Activated CD4-positive, CD25-positive, alpha-beta regulatory T cell treated with anti-CD3 and anti-CD28 coated beads, Interleukin-2, amount 50 U/mL, for 24 hours (primary cell): ENCODE results near the gene DST.

Experiments used
- ATAC-seq, 2 donors: fragments of 150-1000 bp; cut with Tn5 transposase; one replicate each; pipeline ENCODE4 v1.10.0; 2021; ENCODE audit warnings: mild to moderate bottlenecking in 1 of 2, moderate library complexity in 1 of 2

Gene DST

DNA sequence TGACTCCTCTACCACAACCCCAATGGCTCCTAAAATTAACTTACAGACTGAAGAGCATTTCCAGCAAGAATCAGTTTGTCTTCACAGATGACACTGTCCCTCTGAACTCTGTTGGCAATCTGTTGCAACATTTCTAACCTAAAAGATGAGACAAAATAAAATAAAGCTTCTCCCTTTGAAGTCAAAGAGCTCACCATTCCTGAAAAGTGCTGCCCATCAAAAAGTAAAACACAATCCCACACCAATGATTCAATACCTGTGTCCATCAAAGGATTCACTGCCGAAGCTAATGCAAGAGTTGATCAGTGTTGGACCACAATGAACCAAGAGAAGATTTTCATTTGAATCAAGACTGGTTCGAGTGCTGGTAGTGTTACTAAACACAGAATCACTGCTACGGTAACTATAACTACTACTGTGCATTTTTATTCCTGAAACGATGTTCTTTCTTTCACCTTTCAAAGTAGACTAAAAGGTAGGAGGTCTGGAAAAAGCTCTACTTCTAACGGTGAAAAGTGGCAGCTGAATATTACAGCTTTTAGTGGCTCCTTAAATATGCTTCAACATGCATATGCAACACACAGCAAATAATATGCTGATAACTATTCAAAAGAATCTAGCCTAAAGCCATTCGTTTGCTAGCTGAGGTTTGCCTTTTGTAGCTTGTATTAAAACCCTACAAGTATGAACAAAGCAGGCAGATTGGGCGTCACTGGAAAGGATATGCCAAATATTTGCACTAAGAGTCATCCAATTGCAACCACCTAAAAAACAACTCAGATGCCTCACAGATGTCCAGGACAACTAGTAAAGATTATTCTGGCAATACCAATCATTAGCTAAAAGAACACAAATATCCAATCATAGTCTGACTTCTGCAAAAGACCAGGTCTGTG lies at the start of gene DST:
TSS of gene DST (minus strand) at position 524 of the 896 bp plus-strand sequence.
- ATAC-seq: no peak

DNA sequence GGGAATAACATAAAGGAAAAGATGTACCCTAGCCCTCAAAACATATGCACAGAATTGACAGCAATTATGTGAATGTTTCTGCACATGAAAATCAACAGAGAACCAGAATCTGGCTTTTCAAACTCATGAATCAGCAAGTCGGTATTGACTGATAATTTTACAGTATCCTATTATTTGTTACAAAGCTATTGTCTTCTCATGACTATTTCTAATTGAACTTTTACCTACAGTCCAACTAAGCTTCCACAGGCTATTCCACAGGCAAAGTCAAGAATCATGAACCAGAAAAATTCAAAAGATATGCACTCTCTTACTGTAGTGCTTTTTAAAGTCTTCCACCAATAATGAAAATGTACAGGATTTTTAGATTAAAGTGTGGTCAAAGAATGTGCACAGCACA lies 49.1 kb upstream of the DST start:
- ATAC-seq: no peak

- no peak for ATAC-seq
Observed at GRCh38 chr6:56691286-56691595, 48.6 kb upstream of the DST start.

- ATAC-seq: no peak
Observed at GRCh38 chr6:56690519-56691285, 48.0 kb upstream of the DST start.

DNA sequence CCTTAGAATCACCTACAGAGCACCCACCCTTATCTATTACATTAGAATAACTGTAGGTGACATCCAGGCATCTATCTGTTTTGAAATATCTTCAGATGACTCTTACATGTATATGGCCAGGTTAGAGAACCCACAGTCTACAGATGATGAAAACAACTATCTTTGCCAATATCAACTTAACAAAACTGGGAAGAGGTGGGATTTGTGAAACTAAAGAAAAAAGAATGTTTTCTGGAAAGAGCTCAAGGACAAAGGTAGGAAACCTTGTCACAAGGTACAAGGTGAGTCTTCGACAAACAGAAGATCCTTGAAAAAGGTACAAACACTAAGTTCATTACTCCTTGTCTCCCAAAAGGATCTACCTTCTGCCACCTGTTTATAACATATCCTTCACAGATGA lies 47.0 kb upstream of the DST start:
- ATAC-seq: no peak

- ATAC-seq: no peak
Observed at GRCh38 chr6:56689114-56689513, 46.4 kb upstream of the DST start.

DNA sequence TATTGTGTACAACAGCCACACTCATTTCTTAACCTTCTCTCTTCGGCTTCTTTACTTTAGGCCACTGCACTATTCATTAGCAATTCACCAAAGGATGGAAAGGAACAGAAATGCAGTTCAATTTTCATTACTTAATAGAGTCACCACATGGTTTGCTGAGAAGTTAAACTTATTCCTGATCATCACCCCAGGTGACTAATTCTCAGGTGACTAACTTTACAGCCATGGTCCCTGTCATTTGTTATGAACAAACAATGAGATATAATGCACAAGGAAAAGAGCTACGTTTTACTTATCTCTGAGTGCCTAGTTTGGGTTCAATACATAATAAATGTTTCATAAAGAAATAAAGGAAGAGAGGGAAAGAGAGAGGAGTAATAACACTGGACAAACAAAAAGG lies 45.8 kb upstream of the DST start:
- no peak for ATAC-seq

DNA sequence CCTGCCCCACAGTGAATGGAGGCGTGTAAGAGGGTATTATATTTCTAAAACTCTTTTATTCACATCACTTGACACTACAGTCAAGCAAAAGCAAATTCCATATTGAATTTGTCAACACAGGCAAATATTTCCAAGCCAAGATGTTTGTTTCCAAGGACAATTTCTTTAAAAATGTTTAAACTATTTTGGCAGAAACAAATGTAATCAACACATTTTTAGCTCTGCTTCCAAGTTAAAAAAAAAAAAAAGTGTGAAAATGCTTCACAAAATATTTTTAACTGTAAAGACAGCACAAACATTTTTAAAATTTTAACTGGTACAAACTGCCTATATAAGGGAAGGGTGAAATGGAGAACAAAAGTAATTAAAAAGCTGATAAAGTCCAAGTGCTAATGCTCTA lies 44.9 kb upstream of the DST start:
- no peak for ATAC-seq

DNA sequence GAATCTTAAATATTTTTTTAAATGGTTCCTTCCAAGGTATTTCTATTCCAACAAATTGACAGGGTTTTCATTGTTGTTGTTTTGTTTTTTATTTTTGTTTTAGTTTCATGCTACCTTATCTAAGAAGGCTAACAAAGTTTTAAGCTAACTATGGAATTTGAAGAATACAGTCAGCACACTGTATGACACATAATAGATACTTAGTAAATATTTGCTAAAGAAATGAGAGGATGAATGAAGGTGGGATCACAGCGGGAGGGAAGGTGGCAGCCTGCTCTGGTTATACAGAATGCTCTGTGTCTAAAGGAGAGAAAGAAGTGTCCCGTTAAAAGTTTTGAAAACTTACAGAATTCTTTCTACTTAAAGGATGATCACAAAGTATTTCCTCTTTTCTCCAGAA lies 43.7 kb upstream of the DST start:
- no peak for ATAC-seq

DNA sequence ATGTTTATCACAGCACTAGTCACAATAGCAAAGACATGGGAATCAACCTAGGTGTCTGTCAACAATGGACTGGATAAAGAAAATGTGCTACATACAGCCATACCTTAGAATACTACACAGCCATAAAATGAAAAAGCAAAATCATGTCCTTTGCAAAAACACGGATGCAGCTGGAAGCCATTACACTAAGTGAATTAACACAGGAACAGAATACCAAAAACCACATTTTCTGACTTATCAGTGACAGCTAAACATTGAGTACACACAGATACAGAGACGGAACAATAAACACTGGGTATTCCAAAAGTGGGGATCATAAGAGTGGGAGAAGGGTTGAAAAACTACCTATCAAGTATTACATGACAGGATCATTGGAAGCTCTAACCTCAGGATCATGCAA lies 43.3 kb upstream of the DST start:
- no peak for ATAC-seq

- no peak for ATAC-seq
Observed at GRCh38 chr6:56685102-56685733, 42.5 kb upstream of the DST start.

GRCh38 chr6:56684342-56685101 lies 41.8 kb upstream of the DST start:
- ATAC-seq: no peak

DNA sequence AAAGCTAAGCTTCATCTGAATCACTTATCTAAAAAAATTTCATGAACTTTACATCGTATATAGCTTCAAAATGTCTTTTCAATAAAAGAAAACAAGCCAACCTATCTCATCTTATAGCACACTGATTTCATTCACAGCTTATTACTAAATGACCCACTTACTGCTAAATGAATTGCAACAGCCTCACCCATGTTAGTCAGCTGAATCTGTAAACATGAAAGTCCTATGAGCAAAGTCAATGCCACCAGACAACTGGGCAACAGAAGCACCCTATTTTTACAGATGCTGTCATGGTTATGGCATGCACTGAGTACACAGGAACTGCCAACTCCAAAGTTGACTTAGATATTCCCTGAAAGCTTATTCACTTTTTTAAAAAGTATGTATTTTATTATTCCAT lies 41.2 kb upstream of the DST start:
- ATAC-seq: no peak

GRCh38 chr6:56682635-56683034 lies 39.9 kb upstream of the DST start:
- ATAC-seq: no peak

- no peak for ATAC-seq
Observed at GRCh38 chr6:56677559-56677958, 34.9 kb upstream of the DST start.

- ATAC-seq: no peak
Observed at GRCh38 chr6:56671651-56672461, 29.2 kb upstream of the DST start.

DNA sequence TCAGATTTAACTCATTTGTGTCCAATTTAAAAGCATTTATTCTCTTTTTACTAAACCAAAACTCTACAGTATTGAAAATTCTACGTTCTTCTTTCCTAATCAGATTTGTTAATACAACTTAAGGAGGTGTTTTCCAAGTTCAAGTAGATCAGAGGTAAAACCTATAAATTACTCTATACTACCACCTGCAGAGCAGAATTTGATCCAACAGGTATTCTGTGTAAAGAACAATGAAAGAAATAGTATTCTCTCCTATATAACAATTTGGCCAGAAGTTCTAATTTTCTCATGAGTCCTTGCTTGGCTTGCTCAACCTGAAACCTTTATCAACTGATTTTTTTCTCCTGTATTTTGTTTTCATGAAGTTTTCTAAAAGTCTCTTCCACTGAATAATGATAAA lies 28.5 kb upstream of the DST start:
- ATAC-seq: no peak

GRCh38 chr6:56669041-56669440 lies 26.4 kb upstream of the DST start:
- no peak for ATAC-seq

DNA sequence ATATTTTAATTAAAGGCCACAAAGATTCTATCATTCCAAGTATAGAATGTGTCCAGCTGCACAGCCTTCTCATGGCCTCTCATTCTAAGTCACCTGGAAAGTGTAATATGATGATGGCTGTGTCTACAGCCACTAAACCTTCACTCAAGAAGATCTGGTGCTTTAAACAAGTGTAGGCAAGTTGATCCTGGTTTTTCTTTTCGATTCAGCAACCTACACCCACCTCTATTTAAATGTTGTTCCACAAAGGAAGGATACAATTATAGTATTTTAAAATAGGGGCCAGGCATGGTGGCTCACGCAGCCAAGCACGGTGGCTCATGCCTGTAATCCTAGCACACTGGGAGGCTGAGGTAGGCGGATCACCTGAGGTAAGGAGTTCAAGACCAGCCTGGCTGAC lies 25.5 kb upstream of the DST start:
- no peak for ATAC-seq

GRCh38 chr6:56667336-56667735 lies 24.6 kb upstream of the DST start:
- ATAC-seq: no peak

DNA sequence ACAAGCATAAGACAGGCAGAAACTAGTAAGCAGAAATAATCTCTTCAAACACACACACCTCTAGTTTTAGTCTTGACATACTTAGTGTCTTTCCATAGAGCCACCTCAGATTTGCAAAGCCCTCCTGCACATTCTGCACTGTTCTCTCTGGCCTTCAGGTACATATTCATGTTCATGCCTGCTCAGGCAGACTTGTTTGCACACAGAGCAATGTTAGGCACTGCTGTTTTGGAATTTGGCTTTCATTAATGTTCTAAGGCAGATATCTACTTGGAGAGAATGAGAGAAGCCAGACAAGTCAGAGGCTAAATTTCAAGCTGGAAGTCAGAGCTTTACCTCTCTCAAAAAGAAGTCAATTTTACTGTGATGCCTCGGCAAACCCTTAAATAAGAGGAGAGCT lies 21.3 kb upstream of the DST start:
- no peak for ATAC-seq

DNA sequence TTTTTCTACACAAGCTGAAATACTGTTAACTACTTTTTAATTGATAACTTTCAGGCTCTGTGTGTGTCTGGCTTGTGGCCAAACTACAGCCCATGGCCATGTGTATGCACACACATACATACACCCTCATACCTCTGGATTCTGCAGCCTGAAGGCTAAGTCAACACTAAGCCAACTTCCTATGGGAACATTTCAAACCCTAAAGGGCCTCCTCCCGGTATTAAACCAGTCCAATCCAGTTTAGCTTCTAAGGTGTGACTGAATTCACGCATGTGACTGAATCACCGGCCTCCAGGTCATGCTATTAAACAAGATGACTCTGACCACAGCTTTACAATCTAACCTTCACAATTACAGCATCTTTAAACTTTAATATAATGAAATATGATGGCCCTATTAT lies 20.7 kb upstream of the DST start:
- ATAC-seq: no peak
